NCI-H1092 treated with DMSO at 0.1 percent for 48 hours (cell line): ENCODE measurements around the gene UBE2D4.
"Not testable (repeated sequence)": the region's sequence is repeated elsewhere in the genome, so short reads cannot be mapped to it uniquely, and the experiment has no call there.

Experiments
- DNase-seq: peaks from one replicate; lab custom pipeline; 2025; lab: John Stamatoyannopoulos, UW

Gene UBE2D4

GRCh38 chr7:43914795-43915194 lies 11.4 kb upstream of the UBE2D4 start:
- DNase-seq: no peak

- no peak for DNase-seq
Measured at GRCh38 chr7:43915907-43916306, 10.3 kb upstream of the UBE2D4 start.

- DNase-seq: no peak
Measured at GRCh38 chr7:43921423-43921822, 4.8 kb upstream of the UBE2D4 start.

GRCh38 chr7:43922726-43923125 lies 3.5 kb upstream of the UBE2D4 start:
- no peak for DNase-seq

- DNase-seq: peak; percentile 92
Measured at GRCh38 chr7:43926798-43927123, 525 bp downstream of the UBE2D4 start.

GRCh38 chr7:43927810-43928209 lies 1.6 kb downstream of the UBE2D4 start:
- DNase-seq: no peak

- no peak for DNase-seq
Measured at GRCh38 chr7:43929529-43930457, 3.6 kb downstream of the UBE2D4 start.

GRCh38 chr7:43931346-43931745 lies 5.1 kb downstream of the UBE2D4 start:
- DNase-seq: no peak

- no peak for DNase-seq
Measured at GRCh38 chr7:43933902-43934560, 7.8 kb downstream of the UBE2D4 start.

- DNase-seq: no peak
Measured at GRCh38 chr7:43937444-43937843, 11.2 kb downstream of the UBE2D4 start.

GRCh38 chr7:43938892-43939482 lies 12.8 kb downstream of the UBE2D4 start:
- no peak for DNase-seq

- no peak for DNase-seq
Measured at GRCh38 chr7:43942250-43942649, 16.0 kb downstream of the UBE2D4 start.

- no peak for DNase-seq
Measured at GRCh38 chr7:43942997-43943396, 16.8 kb downstream of the UBE2D4 start.

GRCh38 chr7:43943417-43944187 lies 17.4 kb downstream of the UBE2D4 start:
- DNase-seq: no peak

GRCh38 chr7:43944286-43944685 lies 18.1 kb downstream of the UBE2D4 start:
- no peak for DNase-seq

GRCh38 chr7:43952028-43952427 lies 25.8 kb downstream of the UBE2D4 start:
- DNase-seq: no peak

- DNase-seq: no peak
Measured at GRCh38 chr7:43953071-43953470, 26.8 kb downstream of the UBE2D4 start.

- DNase-seq: no peak
Measured at GRCh38 chr7:43954524-43955228, 28.4 kb downstream of the UBE2D4 start.

GRCh38 chr7:43956027-43956426 lies 29.8 kb downstream of the UBE2D4 start:
- no peak for DNase-seq

GRCh38 chr7:43960933-43961332 lies 34.7 kb downstream of the UBE2D4 start:
- DNase-seq: no peak

GRCh38 chr7:43966392-43966791 lies 40.2 kb downstream of the UBE2D4 start:
- DNase-seq: not testable (repeated sequence)
